GM20000 (cell line): ENCODE measurements around the gene NAA15.

Source experiments
- DNase-seq: peaks from one replicate; pipeline ENCODE4 v3.0.0; 2012; ENCODE audit warnings: low spot score
- CTCF ChIP-seq: IDR thresholded peaks from 2 replicates; pipeline ENCODE4 v1.5.1; 2012; ENCODE audit warnings: mild to moderate bottlenecking, control low read depth; ENCODE audit errors: extremely low read depth, missing control alignments

Gene NAA15

GRCh38 chr4:139279760-139280620 is 21.3 kb upstream of the NAA15 start, which contains the start of gene MGARP:
Gene MGARP, minus strand, starts transcription at chr4:139280225. Its CDS starts 67 bp downstream, at chr4:139280158.
- TF ChIP-seq CTCF: no peak
- no peak for DNase-seq

- no peak for TF ChIP-seq CTCF
- DNase-seq: no peak
These were observed 19.1 kb upstream of the NAA15 start for GRCh38 chr4:139282065-139282720.

- DNase-seq: no peak
- no peak for TF ChIP-seq CTCF
These were observed 18.6 kb upstream of the NAA15 start for GRCh38 chr4:139282721-139283075.

GRCh38 chr4:139286186-139286698 is 15.1 kb upstream of the NAA15 start:
- no peak for DNase-seq
- no peak for TF ChIP-seq CTCF

- DNase-seq: peak; percentile 86
- peak; percentile 95 for TF ChIP-seq CTCF
These were observed 5.9 kb upstream of the NAA15 start for GRCh38 chr4:139295206-139295941.

GRCh38 chr4:139295942-139296299 is 5.4 kb upstream of the NAA15 start:
- no peak for DNase-seq
- no peak for TF ChIP-seq CTCF

- DNase-seq: no peak
- TF ChIP-seq CTCF: no peak
These were observed 4.3 kb upstream of the NAA15 start for GRCh38 chr4:139297001-139297410.
